Spleen (tissue), 11 donors: ENCODE data around the gene PRRX2. TPM values are rescaled to one million over a fixed set of nuclear protein-coding genes. Genes with fewer than 3 reads are reported as not detected.

ENCODE experiments used
- DNase-seq: peaks from one replicate; pipeline ENCODE4 v3.0.0-alpha.2; 2020
- H3K27ac ChIP-seq, 8 donors: fragments of 200-600 bp; sonication (generic) in 7 of 8; 1 replicate in 4 of 8; 2 replicates in 4 of 8; pipeline versions ENCODE4 v1.5.0 to v1.8.0; 2016 to 2021; ENCODE audit warnings: inconsistent platforms in 4 of 8, mild to moderate bottlenecking in 4 of 8, moderate library complexity in 1 of 8
- H3K27me3 ChIP-seq, 7 donors: fragments of 200-600 bp; sonication (generic) in 6 of 7; replicated peaks in 1 of 7; 1 replicate in 4 of 7; 2 replicates in 3 of 7; pipeline versions ENCODE4 v1.5.0 to v1.8.0; 2016 to 2021; ENCODE audit warnings: inconsistent platforms in 3 of 7, mild to moderate bottlenecking in 1 of 7
- H3K36me3 ChIP-seq, 6 donors: fragments of 200-600 bp; sonication (generic) in 5 of 6; 1 replicate in 4 of 6; 2 replicates in 2 of 6; pipeline versions ENCODE4 v1.5.0 to v1.8.0; 2016 to 2021; ENCODE audit warnings: inconsistent platforms in 2 of 6
- H3K4me1 ChIP-seq, 6 donors: fragments of 200-600 bp; sonication (generic) in 5 of 6; 1 replicate in 3 of 6; 2 replicates in 3 of 6; pipeline versions ENCODE4 v1.5.0 to v1.8.0; 2016 to 2021; ENCODE audit warnings: inconsistent platforms in 3 of 6
- H3K4me3 ChIP-seq, 8 donors: fragments of 200-600 bp; sonication (generic) in 7 of 8; 1 replicate in 4 of 8; 2 replicates in 4 of 8; pipeline versions ENCODE4 v1.5.0 to v1.8.0; 2016 to 2021; ENCODE audit warnings: inconsistent platforms in 4 of 8, mild to moderate bottlenecking in 4 of 8, moderate library complexity in 2 of 8
- H3K9me3 ChIP-seq, 8 donors: fragments of 200-600 bp; sonication (generic) in 7 of 8; 1 replicate in 4 of 8; 2 replicates in 4 of 8; pipeline versions ENCODE4 v1.5.0 to v1.8.0; 2016 to 2021; ENCODE audit warnings: inconsistent platforms in 4 of 8
- CTCF ChIP-seq, 11 experiments: fragments of 200-600 bp in 7 of 11; fragments of 450-650 bp in 4 of 11; sonication (generic) in 4 of 11; IDR thresholded peaks in 8 of 11; conservative IDR thresholded peaks in 3 of 11; 1 replicate in 7 of 11; 2 replicates in 4 of 11; pipeline versions ENCODE4 v1.4.0 to v1.8.0; 2016 to 2021; ENCODE audit warnings: antibody characterized with exemption in 11 of 11, inconsistent platforms in 4 of 11, mild to moderate bottlenecking in 1 of 11
- POLR2A ChIP-seq, 3 donors: fragments of 450-650 bp; IDR thresholded peaks; one replicate each; pipeline ENCODE4 v1.5.1; 2017; ENCODE audit warnings: antibody characterized with exemption in 3 of 3, mild to moderate bottlenecking in 1 of 3
- POLR2AphosphoS5 ChIP-seq, 3 donors: sonication (generic); formaldehyde crosslinking; IDR thresholded peaks; one replicate each; pipeline ENCODE4 v1.5.1; 2017; ENCODE audit warnings: antibody characterized with exemption in 3 of 3
- WGBS, 5 donors: extraction: QIAGEN DNeasy Blood & Tissue Kit in 3 of 5; methylation state at CpG; one replicate each; pipeline versions ENCODE4 v1.1.5 to v1.1.7; 2013 to 2018; 5-methylcytosine and 5-hydroxymethylcytosine counted together
- intact Hi-C: fragments of 100-400 bp; cut with DNase I; formaldehyde crosslinking; loops from one replicate; pipeline ENCODE4 v1.15.0; 2023; ENCODE audit warnings: low total_unique reads
- polyA plus RNA-seq, 3 donors: library from polyadenylated mRNA; stranded (reverse); fragments of 200-250 nt; gene quantifications; one replicate each; pipeline ENCODE4 v1.2.1, GENCODE V29; 2013
- total RNA-seq, 7 donors: library from RNA; depleted of rRNA in 3 of 7; stranded (reverse); fragments of >200 nt in 3 of 7; fragmentation: NEBNext Ultra II Directional in 4 of 7; extraction: Animal tissue kit (Norgen Biotek cat#: 25700) in 4 of 7; gene quantifications; one replicate each; pipeline versions ENCODE4 v1.1.0 to v1.2.1, GENCODE V29; 2016 to 2021
- donor health status: healthy with polysubstance abuse.
- donor health status: DM: no; HTN: no; CAD: no; lungs with moderate emphysema.
- donor health status: DM: no; HTN: no; CAD: no.
- donor health status: Bipolar disorder and iron deficiency.
- donor health status: healthy.
- donor health status: DM: no; HTN: no; CAD: no.
- donor health status: DM: yes; HTN: yes; CAD: no.

PRRX2 gene
- total and polyA plus RNA-seq, 10 donors: 0.32 to 1.5 (median 0.54) TPM; not detected in 5

- TF ChIP-seq POLR2AphosphoS5 (IDR thresholded peaks at IDR 0.05) (no peak), POLR2A (IDR thresholded peaks at IDR 0.05) (no peak), CTCF (IDR thresholded peaks at IDR 0.05 in 8 of 11, conservative IDR thresholded peaks at IDR 0.05 in 3 of 11) (no peak)
- no peaks in the 10 kb centered on the region for H3K9me3 ChIP-seq
- no peaks in the 10 kb centered on the region for H3K36me3 ChIP-seq
- H3K4me3 ChIP-seq: no peak overlapping the region
- no peak overlapping the region for H3K27ac ChIP-seq
- peaks cover 0 to 39% (median 9%) of the 10 kb centered on the region in 7 donors for H3K27me3 ChIP-seq
- intact Hi-C loops: no loop called here
- no peak for DNase-seq
- H3K4me1 ChIP-seq: peaks cover 0 to 15% (median 9%) of the 10 kb centered on the region in 6 donors
- WGBS, 5 donors: 85 to 96% (median 92%) methylated on average over 6 of the region's 6 CpGs
Observed at GRCh38 chr9:129708793-129709192, 43.3 kb downstream of the PRRX2 start.

- no peak for TF ChIP-seq POLR2A (IDR thresholded peaks at IDR 0.05)
- Histone ChIP-seq H3K4me3 (no peak overlapping the region), H3K36me3 (no peaks in the 10 kb centered on the region), H3K9me3 (no peaks in the 10 kb centered on the region), H3K4me1 (peaks cover 0 to 15% (median 9%) of the 10 kb centered on the region in 6 donors), H3K27me3 (peaks cover 0 to 40% (median 9%) of the 10 kb centered on the region in 7 donors), H3K27ac (no peak overlapping the region)
- no peak for DNase-seq
- WGBS, 5 donors: 84 to 92% (median 86%) methylated on average over 10 to 17 of the region's 17 CpGs
- intact Hi-C loops: no loop called here
Observed at GRCh38 chr9:129709438-129710168, 44.2 kb downstream of the PRRX2 start.

GRCh38 chr9:129710169-129710453, 44.7 kb downstream of the PRRX2 start:
- Histone ChIP-seq H3K36me3 (no peaks in the 10 kb centered on the region), H3K27me3 (peaks cover 0 to 40% (median 9%) of the 10 kb centered on the region in 7 donors), H3K4me1 (peaks cover 0 to 15% (median 9%) of the 10 kb centered on the region in 6 donors), H3K9me3 (no peaks in the 10 kb centered on the region), H3K4me3 (no peak overlapping the region), H3K27ac (no peak overlapping the region)
- TF ChIP-seq POLR2AphosphoS5 (IDR thresholded peaks at IDR 0.05) (no peak), CTCF (IDR thresholded peaks at IDR 0.05 in 8 of 11, conservative IDR thresholded peaks at IDR 0.05 in 3 of 11) (no peak), POLR2A (IDR thresholded peaks at IDR 0.05) (no peak)
- 86 to 98% (median 93%) methylated on average over 1 to 3 of the region's 3 CpGs for WGBS, 5 donors
- no peak for DNase-seq
- intact Hi-C loops: no loop called here

- Histone ChIP-seq H3K27me3 (peaks cover 0 to 48% (median 9%) of the 10 kb centered on the region in 7 donors), H3K36me3 (no peaks in the 10 kb centered on the region), H3K4me3 (no peak overlapping the region), H3K4me1 (peaks cover 0 to 15% (median 9%) of the 10 kb centered on the region in 6 donors), H3K27ac (no peak overlapping the region), H3K9me3 (no peaks in the 10 kb centered on the region)
- DNase-seq: no peak
- TF ChIP-seq POLR2AphosphoS5 (IDR thresholded peaks at IDR 0.05) (no peak), POLR2A (IDR thresholded peaks at IDR 0.05) (no peak), CTCF (IDR thresholded peaks at IDR 0.05 in 8 of 11, conservative IDR thresholded peaks at IDR 0.05 in 3 of 11) (no peak)
- intact Hi-C loops: no loop called here
- WGBS, 5 donors: 33 to 62% (median 43%) methylated on average over 16 to 26 of the region's 26 CpGs
Observed at GRCh38 chr9:129712634-129713401, 47.4 kb downstream of the PRRX2 start.
